Endothelial cell of umbilical vein (primary cell): ENCODE data around the gene GSTP1. TPM values are rescaled to one million over a fixed set of nuclear protein-coding genes. Genes with fewer than 3 reads are reported as not detected.

Experiments used
- BruUV-seq: library from RNA; stranded (reverse); fragments of 400-500 nt; replicated peaks from 2 replicates; lab custom pipeline; 2021; lab: Mats Ljungman, UMichigan
- CTCF ChIA-PET: fragments of 300-600, 350-600 bp; sonication (Branson Sonifier 250); formaldehyde crosslinking; loops from one replicate; lab custom pipeline; 2021; ENCODE audit warnings: antibody characterized with exemption, inconsistent platforms; lab: Charles Lee
- POLR2A ChIA-PET: fragments of 300-600, 350-600 bp; sonication (Branson Sonifier 250); formaldehyde crosslinking; loops from one replicate; lab custom pipeline; 2021; ENCODE audit warnings: antibody characterized with exemption, inconsistent platforms; lab: Charles Lee
- DNase-seq: peaks from one replicate; pipeline ENCODE4 v3.0.0-alpha.2; 2011; ENCODE audit warnings: low read depth, low spot score
- FAIRE-seq: peaks from 2 replicates; lab custom pipeline; 2011; peaks lifted over from hg19 to GRCh38; lab: Jason Lieb, UNC
- H2AFZ ChIP-seq: 2 replicates; pipeline ENCODE4 v1.6.0; 2012; ENCODE audit warnings: low read depth, low read length, control low read depth, inconsistent platforms
- H3K27ac ChIP-seq: 2 replicates; pipeline ENCODE4 v1.5.1; 2011; ENCODE audit warnings: low read depth, mild to moderate bottlenecking, control low read depth, low read length, moderate library complexity; ENCODE audit not compliant: insufficient read depth
- H3K27me3 ChIP-seq, 2 experiments: 2 replicates each; pipeline versions ENCODE4 v1.6.0 to v1.6.1; 2011; ENCODE audit warnings: low read length in 2 of 2, mixed read lengths in 1 of 2; ENCODE audit not compliant: control insufficient read depth in 2 of 2, insufficient read depth in 2 of 2
- H3K36me3 ChIP-seq, 2 experiments: 2 replicates in 1 of 2; 3 replicates in 1 of 2; pipeline ENCODE4 v1.5.1; 2011; ENCODE audit warnings: low read length in 2 of 2, mild to moderate bottlenecking in 1 of 2, moderate library complexity in 1 of 2; ENCODE audit not compliant: control insufficient read depth in 2 of 2, insufficient read depth in 2 of 2; ENCODE audit errors: extremely low read depth in 1 of 2
- H3K4me1 ChIP-seq: 3 replicates; pipeline ENCODE4 v1.5.1; 2011; ENCODE audit warnings: mild to moderate bottlenecking, low read length; ENCODE audit not compliant: control insufficient read depth, insufficient read depth; ENCODE audit errors: extremely low read depth
- H3K4me2 ChIP-seq: 2 replicates; pipeline ENCODE4 v1.6.1; 2011; ENCODE audit warnings: low read length, control low read depth, mixed read lengths; ENCODE audit not compliant: insufficient read depth
- H3K4me3 ChIP-seq, 3 experiments: fragments of 200-600 bp in 1 of 3; sonication (generic), shearing (Covaris generic) in 1 of 3; replicated peaks in 1 of 3; 2 replicates each; pipeline ENCODE4 v1.5.1; 2011 to 2016; ENCODE audit warnings: control low read depth in 3 of 3, low read length in 3 of 3, mild to moderate bottlenecking in 2 of 3, inconsistent platforms in 1 of 3, low read depth in 1 of 3, moderate library complexity in 1 of 3; ENCODE audit not compliant: insufficient read depth in 1 of 3
- H3K79me2 ChIP-seq: 2 replicates; pipeline ENCODE4 v1.6.0; 2012; ENCODE audit warnings: low read length, inconsistent platforms; ENCODE audit not compliant: control insufficient read depth, insufficient read depth
- H3K9ac ChIP-seq: replicated peaks from 2 replicates; pipeline ENCODE3; 2011; ENCODE audit warnings: low read length, control low read depth; ENCODE audit not compliant: insufficient read depth; ENCODE audit errors: extremely low read depth
- H3K9me1 ChIP-seq: replicated peaks from 3 replicates; pipeline ENCODE4 v1.6.0; 2011; ENCODE audit warnings: mild to moderate bottlenecking, low read length; ENCODE audit not compliant: control insufficient read depth, insufficient read depth; ENCODE audit errors: extremely low read depth
- H3K9me3 ChIP-seq: replicated peaks from 2 replicates; pipeline ENCODE4 v1.5.1; 2012; ENCODE audit warnings: low read length, inconsistent platforms; ENCODE audit not compliant: control insufficient read depth, insufficient read depth
- H4K20me1 ChIP-seq: replicated peaks from 2 replicates; pipeline ENCODE3; 2011; ENCODE audit warnings: mild to moderate bottlenecking, low read length; ENCODE audit not compliant: control insufficient read depth, insufficient read depth; ENCODE audit errors: extremely low read depth
- CTCF ChIP-seq, 2 donors: IDR thresholded peaks; 1 replicate in 1 of 2; 2 replicates in 1 of 2; pipeline ENCODE4 v1.5.1; 2011; ENCODE audit warnings: low read length in 2 of 2, mild to moderate bottlenecking in 2 of 2, moderate library complexity in 2 of 2, control low read depth in 1 of 2, inconsistent platforms in 1 of 2, low read depth in 1 of 2; ENCODE audit not compliant: insufficient read depth in 1 of 2; ENCODE audit errors: extremely low read depth in 1 of 2
- EZH2 ChIP-seq: IDR thresholded peaks from 2 replicates; pipeline ENCODE4 v1.6.1; 2012; ENCODE audit warnings: borderline replicate concordance, low read depth, mild to moderate bottlenecking, moderate library complexity, low read length, inconsistent platforms; ENCODE audit not compliant: severe bottlenecking
- FOS ChIP-seq: IDR thresholded peaks from 2 replicates; pipeline ENCODE4 v1.6.1; 2011; ENCODE audit warnings: mild to moderate bottlenecking, low read length, moderate library complexity, borderline replicate concordance; ENCODE audit not compliant: insufficient read depth
- GATA2 ChIP-seq: IDR thresholded peaks from 2 replicates; pipeline ENCODE4 v1.7.0; 2011; ENCODE audit warnings: low read depth, mild to moderate bottlenecking, moderate library complexity, mixed read lengths, low read length; ENCODE audit not compliant: insufficient read length, insufficient read depth
- JUN ChIP-seq: IDR thresholded peaks from 2 replicates; pipeline ENCODE4 v1.6.1; 2011; ENCODE audit warnings: borderline replicate concordance, low read depth; ENCODE audit not compliant: insufficient read length, insufficient read depth
- MAX ChIP-seq: IDR thresholded peaks from 2 replicates; pipeline ENCODE4 v1.6.1; 2011; ENCODE audit not compliant: insufficient read depth, insufficient read length
- MYC ChIP-seq: IDR thresholded peaks from one replicate; pipeline ENCODE4 v1.6.1; 2011; ENCODE audit warnings: mild to moderate bottlenecking, low read depth, low read length
- POLR2A ChIP-seq: IDR thresholded peaks from 2 replicates; pipeline ENCODE4 v1.6.1; 2012; ENCODE audit warnings: low read depth, mild to moderate bottlenecking, control low read depth, low read length
- POLR2AphosphoS5 ChIP-seq: IDR thresholded peaks from 2 replicates; pipeline ENCODE4 v1.6.1; 2012; ENCODE audit warnings: low read depth, mild to moderate bottlenecking, control low read depth, low read length, moderate library complexity; ENCODE audit not compliant: insufficient read depth
- dilution Hi-C: fragments of 300-500 bp; cut with MboI; formaldehyde crosslinking; loops from one replicate; pipeline ENCODE4 v1.15.0; 2019; ENCODE audit warnings: low sequenced_read_pairs; ENCODE audit not compliant: extremely low pct_ligation_motif_present
- intact Hi-C: fragments of 100-400 bp; cut with micrococcal nuclease; formaldehyde crosslinking; loops from one replicate; pipeline ENCODE4 v1.10.0; 2022
- polyA plus RNA-seq, 4 experiments: library from polyadenylated mRNA; depleted of rRNA in 3 of 4; stranded (reverse) in 3 of 4; unstranded in 1 of 4; fragments of >200 nt; gene quantifications; 2 replicates each; pipeline versions ENCODE4 v1.2.1 to v1.2.3, GENCODE V29; 2011 to 2012; ENCODE audit warnings: missing spikeins in 1 of 4
- small RNA-seq: library from RNA; depleted of rRNA; stranded (forward); fragments of <200 nt; gene quantifications from one replicate; pipeline ENCODE3, GENCODE V24; 2012; ENCODE audit warnings: low replicate concordance, low read depth; ENCODE audit not compliant: insufficient read depth, insufficient read length
- total RNA-seq: library from RNA; stranded (reverse); gene quantifications from 2 replicates; pipeline ENCODE4 v1.2.3, GENCODE V29; 2021

The GSTP1 gene
- total and polyA plus RNA-seq, 2 donors (not counting 3 experiments of a cell fraction or from before 2014, with no cell fraction given), result 962 to 2,277 TPM

- no peaks in the 10 kb centered on the region for H3K9me1 ChIP-seq
- no peaks in the 10 kb centered on the region for H3K27me3 ChIP-seq
- H3K27ac ChIP-seq, result no peak overlapping the region
- BruUV-seq, result no TSS peak
- no peaks in the 10 kb centered on the region for H3K9me3 ChIP-seq
- H3K4me2 ChIP-seq, result no peak overlapping the region
- H3K36me3 ChIP-seq, result no peaks in the 10 kb centered on the region
- H3K9ac ChIP-seq, result no peak overlapping the region
- no peak overlapping the region for H3K4me3 ChIP-seq
- H3K79me2 ChIP-seq, result no peaks in the 10 kb centered on the region
- ChIA-PET CTCF (interaction anchor here (2.7 kb wide), 1 partner anchor 24 kb away, joined by 11 read pairs; no protein-coding TSS in a partner anchor), POLR2A (no interaction called here)
- TF ChIP-seq MAX (no peak), POLR2A (no peak), GATA2 (no peak), CTCF (IDR thresholded peaks at IDR 0.05; ENCODE audit: extremely low read depth in 1 of 2, insufficient read depth in 1 of 2, low read depth in 1 of 2, low read length in 2 of 2) (no peak), JUN (no peak), MYC (no peak), FOS (no peak), EZH2 (no peak), POLR2AphosphoS5 (no peak)
- no peak for FAIRE-seq
- H3K4me1 ChIP-seq, result peaks cover 4% of the 10 kb centered on the region
- no peak overlapping the region for H2AFZ ChIP-seq
- H4K20me1 ChIP-seq, result no peaks in the 10 kb centered on the region
- no peak for DNase-seq
- dilution Hi-C loops, result no loop called here
- intact Hi-C loops, result no loop called here
Measured at GRCh38 chr11:67635231-67635521, 51.6 kb downstream of the GSTP1 start.

Small RNA genes lying within 50 kb of the gene (small RNA-seq; reads per million reads assigned to genes)
- not detected for gene AP003385.3

Other genes starting within 250 kb of the GSTP1 start
- gene POLD4, start 230.3 kb upstream of the GSTP1 start, total RNA-seq, result 50.1 and 66.9 TPM in 2 replicates
- gene POLD4, start 230.3 kb upstream of the GSTP1 start, polyA plus RNA-seq, result 204 and 236 TPM in 2 replicates
- 5.7 and 5.8 TPM in 2 replicates for gene CLCF1, start 210.2 kb upstream of the GSTP1 start, total RNA-seq
- 6.5 and 8.7 TPM in 2 replicates for gene CLCF1, start 210.2 kb upstream of the GSTP1 start, polyA plus RNA-seq
- 18.4 and 24.6 TPM in 2 replicates for gene RAD9A, start 191.8 kb upstream of the GSTP1 start, total RNA-seq
- 22.2 and 25.5 TPM in 2 replicates for gene RAD9A, start 191.8 kb upstream of the GSTP1 start, polyA plus RNA-seq
- 192 and 202 TPM in 2 replicates for gene PPP1CA, start 182.0 kb upstream of the GSTP1 start, total RNA-seq
- 419 and 446 TPM in 2 replicates for gene PPP1CA, start 182.0 kb upstream of the GSTP1 start, polyA plus RNA-seq
- gene TBC1D10C, start 179.7 kb upstream of the GSTP1 start, total RNA-seq, result not detected in 2 replicates
- gene TBC1D10C, start 179.7 kb upstream of the GSTP1 start, polyA plus RNA-seq, result not detected in 2 replicates
- 0.16 and 0.35 TPM in 2 replicates for gene CARNS1, start 168.1 kb upstream of the GSTP1 start, total RNA-seq
- gene CARNS1, start 168.1 kb upstream of the GSTP1 start, polyA plus RNA-seq, result 0.14 and 0.27 TPM in 2 replicates
- 47.8 and 53.8 TPM in 2 replicates for gene RPS6KB2, start 155.3 kb upstream of the GSTP1 start, total RNA-seq
- gene RPS6KB2, start 155.3 kb upstream of the GSTP1 start, polyA plus RNA-seq, result 60.0 and 70.0 TPM in 2 replicates
- gene PTPRCAP, start 146.1 kb upstream of the GSTP1 start, total RNA-seq, result 1.4 TPM in 1 of 2 replicates, not detected in the other
- 3.6 and 6.5 TPM in 2 replicates for gene PTPRCAP, start 146.1 kb upstream of the GSTP1 start, polyA plus RNA-seq
- 126 and 142 TPM in 2 replicates for gene CORO1B, start 140.3 kb upstream of the GSTP1 start, total RNA-seq
- gene CORO1B, start 140.3 kb upstream of the GSTP1 start, polyA plus RNA-seq, result 197 and 236 TPM in 2 replicates
- not detected in 2 replicates for gene GPR152, start 131.1 kb upstream of the GSTP1 start, total RNA-seq
- not detected in 2 replicates for gene GPR152, start 131.1 kb upstream of the GSTP1 start, polyA plus RNA-seq
- gene CABP4, start 128.5 kb upstream of the GSTP1 start, total RNA-seq, result 4.2 and 5.0 TPM in 2 replicates
- gene CABP4, start 128.5 kb upstream of the GSTP1 start, polyA plus RNA-seq, result 2.4 and 2.6 TPM in 2 replicates
- gene TMEM134, start 114.6 kb upstream of the GSTP1 start, total RNA-seq, result 33.4 and 41.6 TPM in 2 replicates
- 207 and 213 TPM in 2 replicates for gene TMEM134, start 114.6 kb upstream of the GSTP1 start, polyA plus RNA-seq
- gene AIP, start 100.8 kb upstream of the GSTP1 start, total RNA-seq, result 46.3 and 46.5 TPM in 2 replicates
- 114 and 130 TPM in 2 replicates for gene AIP, start 100.8 kb upstream of the GSTP1 start, polyA plus RNA-seq
- gene PITPNM1, start 78.4 kb upstream of the GSTP1 start, total RNA-seq, result 26.4 and 50.9 TPM in 2 replicates
- 16.5 and 25.2 TPM in 2 replicates for gene PITPNM1, start 78.4 kb upstream of the GSTP1 start, polyA plus RNA-seq
- gene CDK2AP2, start 75.7 kb upstream of the GSTP1 start, total RNA-seq, result 81.2 and 97.0 TPM in 2 replicates
- 143 and 191 TPM in 2 replicates for gene CDK2AP2, start 75.7 kb upstream of the GSTP1 start, polyA plus RNA-seq
- not detected in 2 replicates for gene CABP2, start 60.4 kb upstream of the GSTP1 start, total RNA-seq
- not detected in 2 replicates for gene CABP2, start 60.4 kb upstream of the GSTP1 start, polyA plus RNA-seq
- 179 and 191 TPM in 2 replicates for gene NDUFV1, start 23.1 kb downstream of the GSTP1 start, total RNA-seq
- 203 and 204 TPM in 2 replicates for gene NDUFV1, start 23.1 kb downstream of the GSTP1 start, polyA plus RNA-seq
- 20.4 and 21.0 TPM in 2 replicates for gene NUDT8, start 46.1 kb downstream of the GSTP1 start, total RNA-seq
- gene NUDT8, start 46.1 kb downstream of the GSTP1 start, polyA plus RNA-seq, result 14.1 and 16.3 TPM in 2 replicates
- not detected in 2 replicates for gene TBX10, start 56.0 kb downstream of the GSTP1 start, total RNA-seq
- not detected in 2 replicates for gene TBX10, start 56.0 kb downstream of the GSTP1 start, polyA plus RNA-seq
- not detected in 2 replicates for gene ACY3, start 66.9 kb downstream of the GSTP1 start, total RNA-seq
- not detected in 2 replicates for gene ACY3, start 66.9 kb downstream of the GSTP1 start, polyA plus RNA-seq
- gene ALDH3B2, start 90.8 kb downstream of the GSTP1 start, total RNA-seq, result not detected in 2 replicates
- gene ALDH3B2, start 90.8 kb downstream of the GSTP1 start, polyA plus RNA-seq, result not detected in 2 replicates